C4-2B (cell line): ENCODE data around the gene RAE1.

Source experiments
- H3K27ac ChIP-seq: fragments of 450-650 bp; 2 replicates; pipeline ENCODE4 v1.5.1; 2017
- ZFX ChIP-seq: fragments of 450-650 bp; IDR thresholded peaks from 2 replicates; pipeline ENCODE4 v1.6.1; 2017
- TF ChIP-seq, protein P1 (sequence below): fragments of 450-650 bp; conservative IDR thresholded peaks from 2 replicates; pipeline ENCODE4 v1.5.1; 2017; ENCODE audit warnings: mild to moderate bottlenecking

Gene RAE1

DNA sequence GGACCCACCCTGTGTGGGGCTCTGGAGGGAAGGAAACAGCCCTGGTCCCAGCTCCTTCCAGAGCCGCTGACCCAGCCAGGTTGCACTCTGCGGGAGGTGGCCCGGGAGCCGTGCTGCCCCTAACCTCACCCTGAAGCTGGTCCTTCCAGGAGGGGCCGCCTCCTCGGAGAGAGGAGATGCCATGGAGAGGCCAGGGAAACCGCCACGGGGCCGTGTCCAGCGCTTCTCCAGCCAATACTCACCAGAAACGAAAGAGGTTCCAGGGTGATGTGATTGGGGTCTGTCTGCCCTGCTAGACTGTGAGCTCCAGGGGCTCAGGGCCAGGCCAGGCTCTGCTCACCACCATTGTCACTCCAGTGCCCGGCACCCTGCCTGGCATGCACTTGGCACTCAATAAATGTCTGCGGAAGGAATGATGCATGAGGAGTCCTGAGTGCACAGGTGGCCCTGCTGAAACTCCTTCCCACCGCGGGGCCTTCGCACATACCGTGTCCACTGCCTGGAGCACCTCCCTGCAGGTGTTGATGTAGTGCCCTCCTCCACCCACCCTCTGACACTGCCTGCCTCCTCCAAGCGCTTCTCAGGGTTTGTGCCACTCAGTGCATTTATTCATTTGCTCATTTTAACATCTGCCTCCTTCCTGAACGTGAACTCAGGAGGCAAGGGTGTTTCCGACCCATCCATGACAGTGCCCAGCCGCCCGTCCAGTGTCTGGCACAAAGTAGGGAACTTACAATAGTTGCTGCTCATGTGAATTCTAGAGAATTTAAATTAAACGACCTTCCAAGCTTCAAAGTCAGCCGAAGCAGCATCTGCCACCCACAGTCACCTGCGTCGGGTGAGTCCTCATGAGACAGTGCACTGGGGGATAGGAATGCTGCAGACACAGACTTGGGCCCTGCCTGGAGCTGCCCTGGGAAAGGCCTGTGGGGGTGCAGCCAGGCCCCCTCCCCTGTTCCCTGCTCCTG lies 70.5 kb downstream of the RAE1 start:
- H3K27ac ChIP-seq = no peak overlapping the region
- TF ChIP-seq, protein P1, sequence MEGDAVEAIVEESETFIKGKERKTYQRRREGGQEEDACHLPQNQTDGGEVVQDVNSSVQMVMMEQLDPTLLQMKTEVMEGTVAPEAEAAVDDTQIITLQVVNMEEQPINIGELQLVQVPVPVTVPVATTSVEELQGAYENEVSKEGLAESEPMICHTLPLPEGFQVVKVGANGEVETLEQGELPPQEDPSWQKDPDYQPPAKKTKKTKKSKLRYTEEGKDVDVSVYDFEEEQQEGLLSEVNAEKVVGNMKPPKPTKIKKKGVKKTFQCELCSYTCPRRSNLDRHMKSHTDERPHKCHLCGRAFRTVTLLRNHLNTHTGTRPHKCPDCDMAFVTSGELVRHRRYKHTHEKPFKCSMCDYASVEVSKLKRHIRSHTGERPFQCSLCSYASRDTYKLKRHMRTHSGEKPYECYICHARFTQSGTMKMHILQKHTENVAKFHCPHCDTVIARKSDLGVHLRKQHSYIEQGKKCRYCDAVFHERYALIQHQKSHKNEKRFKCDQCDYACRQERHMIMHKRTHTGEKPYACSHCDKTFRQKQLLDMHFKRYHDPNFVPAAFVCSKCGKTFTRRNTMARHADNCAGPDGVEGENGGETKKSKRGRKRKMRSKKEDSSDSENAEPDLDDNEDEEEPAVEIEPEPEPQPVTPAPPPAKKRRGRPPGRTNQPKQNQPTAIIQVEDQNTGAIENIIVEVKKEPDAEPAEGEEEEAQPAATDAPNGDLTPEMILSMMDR = no peak
- no peak for TF ChIP-seq ZFX

DNA sequence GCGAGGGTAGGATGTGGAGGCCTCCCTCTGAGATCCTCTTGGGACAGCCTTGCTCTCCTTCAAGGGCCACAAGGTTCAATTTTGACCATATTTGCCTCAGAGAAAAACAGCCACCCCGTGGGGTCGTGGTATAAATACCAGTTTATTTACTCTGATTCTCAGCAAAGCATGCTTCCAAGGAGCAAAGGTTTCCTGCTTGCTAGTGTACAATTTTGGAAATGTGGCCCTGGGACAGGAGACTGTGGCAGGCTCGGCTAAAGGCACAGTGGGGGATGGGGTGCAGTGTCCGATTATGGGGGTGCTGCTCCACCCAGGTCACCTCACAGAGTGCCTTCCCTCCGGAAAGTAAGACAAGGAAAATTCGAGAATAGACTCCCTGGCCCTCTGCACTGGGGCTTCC lies 71.2 kb downstream of the RAE1 start:
- no peak overlapping the region for H3K27ac ChIP-seq
- TF ChIP-seq, protein P1 = no peak
- no peak for TF ChIP-seq ZFX

DNA sequence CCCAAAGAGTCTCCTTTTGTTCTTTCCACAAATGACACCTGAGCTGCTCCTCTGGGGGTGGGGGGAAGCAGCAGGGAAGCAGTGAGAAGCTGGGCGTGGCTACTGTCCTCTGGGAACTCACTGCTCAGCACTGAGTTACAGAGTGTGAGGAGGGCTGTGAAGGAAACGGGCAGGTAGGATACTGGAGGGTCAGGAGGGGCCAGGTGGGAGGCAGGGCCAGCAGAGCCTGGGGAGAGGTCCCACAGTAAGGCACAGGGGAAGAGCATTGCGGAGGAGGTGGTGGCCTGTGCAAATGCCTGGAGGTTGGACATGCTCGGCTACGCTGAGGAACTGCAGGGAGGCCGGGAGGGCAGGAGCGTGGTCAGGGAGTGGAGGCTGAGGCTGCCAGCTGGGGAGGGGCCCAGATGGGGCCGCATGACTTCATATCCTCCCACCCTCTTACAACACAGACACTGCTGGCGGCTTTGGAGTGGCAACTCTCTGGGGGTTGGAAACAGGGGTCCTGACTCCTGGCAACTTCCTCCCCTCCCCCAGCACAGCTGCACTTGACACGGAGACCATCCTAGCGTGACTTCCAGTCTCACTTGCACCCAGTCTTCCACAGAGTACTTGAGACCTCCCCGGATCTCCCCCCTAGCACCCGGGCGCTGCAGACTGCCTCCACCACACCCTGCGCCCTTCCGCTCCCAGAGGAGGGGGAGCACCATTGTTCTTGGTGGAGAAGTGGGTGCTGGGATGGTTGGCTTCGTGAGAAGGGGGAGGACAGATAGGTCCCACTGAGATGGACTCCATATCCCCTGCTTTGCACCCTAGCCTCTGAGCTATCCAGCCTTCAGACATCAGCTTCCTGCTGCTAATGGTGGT lies 74.3 kb downstream of the RAE1 start:
- TF ChIP-seq, protein P1 = no peak
- no peak for TF ChIP-seq ZFX

DNA sequence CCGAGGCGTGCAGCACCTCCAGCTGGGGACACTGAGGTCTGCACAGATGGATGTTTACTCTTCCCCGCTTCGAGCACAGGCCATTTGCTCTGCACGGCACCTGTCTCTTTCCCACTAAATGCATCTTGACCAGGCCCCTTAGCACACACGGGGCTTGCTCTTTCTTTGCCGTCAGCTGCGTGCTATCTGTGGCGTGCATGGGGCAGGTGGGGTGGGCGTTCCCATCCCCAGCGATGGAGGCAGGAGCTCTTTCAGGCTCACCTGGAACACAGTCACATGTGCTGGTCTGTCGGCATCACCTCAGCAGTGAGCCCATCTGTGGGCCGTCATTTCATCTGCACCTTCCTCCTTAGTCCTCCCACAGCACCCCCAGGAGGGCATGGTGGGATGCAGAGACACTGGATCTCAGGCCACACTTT lies 75.2 kb downstream of the RAE1 start:
- no peak for TF ChIP-seq ZFX
- TF ChIP-seq, protein P1 = no peak
- H3K27ac ChIP-seq = no peak overlapping the region

More for the DNA sequence above, 74.3 kb downstream of the RAE1 start:
- no peak overlapping the region for H3K27ac ChIP-seq

DNA sequence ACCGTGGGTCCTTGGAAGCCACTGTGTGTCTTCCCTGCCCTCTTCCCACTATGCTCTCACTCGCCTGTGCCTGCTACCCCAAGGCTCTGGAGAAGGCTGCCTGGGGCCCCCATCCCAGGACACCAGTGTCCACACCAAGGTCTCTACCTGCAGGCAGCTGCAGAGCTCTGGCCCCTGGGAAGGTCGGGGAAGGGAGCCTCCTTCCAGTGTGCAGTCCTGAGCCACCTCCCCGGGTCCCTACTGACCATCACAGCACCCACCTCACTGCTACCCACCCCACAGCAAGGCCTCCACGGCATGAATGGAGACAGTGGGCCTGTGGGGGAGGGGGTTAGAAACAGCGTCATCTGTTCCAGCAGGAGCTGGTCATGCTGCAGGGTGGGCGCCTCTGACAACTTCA lies 75.8 kb downstream of the RAE1 start:
- H3K27ac ChIP-seq = no peak overlapping the region
- no peak for TF ChIP-seq ZFX
- TF ChIP-seq, protein P1 = no peak

DNA sequence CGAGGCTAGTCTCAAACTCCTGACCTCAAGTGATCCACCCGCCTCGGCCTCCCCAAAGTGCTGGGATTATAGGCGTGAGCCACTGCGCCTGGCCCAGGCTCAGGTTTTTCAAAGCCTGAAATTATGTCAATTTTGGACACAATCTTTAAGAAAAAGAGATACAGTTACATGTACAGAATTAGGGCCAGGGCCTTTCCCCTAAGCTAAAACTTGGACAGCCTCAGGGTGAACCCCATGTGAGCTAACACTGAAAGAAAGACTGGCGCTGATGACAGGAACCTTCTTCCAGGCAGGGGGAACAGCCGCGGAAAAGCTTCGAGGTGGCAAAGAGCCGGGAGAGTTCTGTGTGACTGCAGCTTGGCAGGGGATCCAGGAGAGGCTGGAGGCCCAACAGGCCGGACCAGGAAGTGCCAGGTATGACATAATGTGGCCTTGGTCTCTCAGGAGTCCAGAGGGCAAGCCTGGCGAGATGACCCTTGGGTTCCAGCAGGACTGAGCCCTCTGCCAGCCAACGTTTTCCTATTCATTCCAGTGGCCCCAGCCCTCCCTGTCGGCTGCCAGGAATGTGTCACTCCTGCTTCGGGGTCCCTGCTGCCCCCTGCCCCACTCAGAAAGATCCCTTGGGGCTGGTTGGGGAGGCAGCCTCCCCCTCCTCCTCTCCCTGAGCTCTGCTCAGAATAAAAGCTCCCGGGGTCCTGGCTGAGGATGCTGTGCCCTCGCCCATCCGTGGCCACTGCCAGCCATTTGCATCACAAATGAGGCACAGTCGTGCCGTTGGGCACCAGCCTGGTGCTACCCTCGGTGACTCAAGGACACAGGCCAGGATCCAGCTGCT lies 77.5 kb downstream of the RAE1 start:
- TF ChIP-seq, protein P1 = no peak
- TF ChIP-seq ZFX = peak; percentile 41; the same call in 1 of the 2 replicates

More for the DNA sequence above, 77.5 kb downstream of the RAE1 start:
- peak overlapping the region; percentile 54 for H3K27ac ChIP-seq
